DOHH2 (cell line): ENCODE measurements around the gene CRELD2.

Experiments
- H3F3A ChIP-seq: fragments of 200-600 bp; sonication (generic), shearing (Covaris generic); 2 replicates; pipeline ENCODE4 v1.6.0; 2016; ENCODE audit warnings: antibody characterized with exemption, mild to moderate bottlenecking; ENCODE audit not compliant: control insufficient read depth, insufficient read depth
- H3K27ac ChIP-seq: fragments of 200-600 bp; sonication (generic); 2 replicates; pipeline ENCODE4 v1.5.1; 2014; ENCODE audit warnings: low read depth, mild to moderate bottlenecking, low read length, moderate library complexity
- H3K27me3 ChIP-seq: fragments of 200-600 bp; sonication (generic); 2 replicates; pipeline ENCODE4 v1.6.1; 2014; ENCODE audit warnings: mild to moderate bottlenecking, low read length, mixed read lengths; ENCODE audit not compliant: control insufficient read depth
- H3K36me3 ChIP-seq: fragments of 200-600 bp; sonication (generic); 2 replicates; pipeline ENCODE4 v1.6.1; 2014; ENCODE audit warnings: mild to moderate bottlenecking, low read length, moderate library complexity, mixed read lengths; ENCODE audit not compliant: control insufficient read depth
- H3K4me1 ChIP-seq: fragments of 200-600 bp; sonication (generic); 2 replicates; pipeline ENCODE4 v1.6.1; 2014; ENCODE audit warnings: mild to moderate bottlenecking, low read length, mixed read lengths; ENCODE audit not compliant: control insufficient read depth
- H3K4me2 ChIP-seq: fragments of 200-600 bp; sonication (generic); 2 replicates; pipeline ENCODE4 v1.6.0; 2014; ENCODE audit warnings: mild to moderate bottlenecking, low read length, moderate library complexity
- H3K4me3 ChIP-seq: fragments of 200-600 bp; sonication (generic); 2 replicates; pipeline ENCODE4 v1.5.1; 2014; ENCODE audit warnings: mild to moderate bottlenecking, low read length, mixed read lengths
- H3K79me2 ChIP-seq: fragments of 200-600 bp; sonication (generic); 2 replicates; pipeline ENCODE4 v1.6.1; 2014; ENCODE audit warnings: mild to moderate bottlenecking, low read length, mixed read lengths; ENCODE audit not compliant: control insufficient read depth
- H3K9me2 ChIP-seq: fragments of 200-600 bp; sonication (generic); replicated peaks from 2 replicates; pipeline ENCODE4 v1.6.1; 2014; ENCODE audit warnings: mild to moderate bottlenecking, low read length, mixed read lengths; ENCODE audit not compliant: control insufficient read depth
- H3K9me3 ChIP-seq: fragments of 200-600 bp; sonication (generic); 2 replicates; pipeline ENCODE4 v1.6.1; 2014; ENCODE audit warnings: antibody characterized with exemption, low read length, mixed read lengths; ENCODE audit not compliant: control insufficient read depth, insufficient read depth
- H4K20me1 ChIP-seq: fragments of 200-600 bp; sonication (generic); 2 replicates; pipeline ENCODE4 v1.6.0; 2014; ENCODE audit warnings: low read depth, mild to moderate bottlenecking, antibody characterized with exemption, low read length, moderate library complexity; ENCODE audit not compliant: control insufficient read depth, insufficient read depth
- EZH2phosphoT487 ChIP-seq: fragments of 200-600 bp; sonication (generic); IDR thresholded peaks from 2 replicates; pipeline ENCODE4 v1.6.1; 2017; ENCODE audit warnings: borderline replicate concordance, mild to moderate bottlenecking, antibody characterized with exemption, low read length, moderate library complexity, mixed read lengths
- TF ChIP-seq, protein P1 (sequence below): fragments of 200-600 bp; sonication (generic); IDR thresholded peaks from one replicate; pipeline ENCODE4 v1.5.1; 2014; ENCODE audit warnings: antibody characterized with exemption, mild to moderate bottlenecking, low read depth, low read length; ENCODE audit not compliant: poor library complexity, severe bottlenecking

CRELD2 gene

DNA sequence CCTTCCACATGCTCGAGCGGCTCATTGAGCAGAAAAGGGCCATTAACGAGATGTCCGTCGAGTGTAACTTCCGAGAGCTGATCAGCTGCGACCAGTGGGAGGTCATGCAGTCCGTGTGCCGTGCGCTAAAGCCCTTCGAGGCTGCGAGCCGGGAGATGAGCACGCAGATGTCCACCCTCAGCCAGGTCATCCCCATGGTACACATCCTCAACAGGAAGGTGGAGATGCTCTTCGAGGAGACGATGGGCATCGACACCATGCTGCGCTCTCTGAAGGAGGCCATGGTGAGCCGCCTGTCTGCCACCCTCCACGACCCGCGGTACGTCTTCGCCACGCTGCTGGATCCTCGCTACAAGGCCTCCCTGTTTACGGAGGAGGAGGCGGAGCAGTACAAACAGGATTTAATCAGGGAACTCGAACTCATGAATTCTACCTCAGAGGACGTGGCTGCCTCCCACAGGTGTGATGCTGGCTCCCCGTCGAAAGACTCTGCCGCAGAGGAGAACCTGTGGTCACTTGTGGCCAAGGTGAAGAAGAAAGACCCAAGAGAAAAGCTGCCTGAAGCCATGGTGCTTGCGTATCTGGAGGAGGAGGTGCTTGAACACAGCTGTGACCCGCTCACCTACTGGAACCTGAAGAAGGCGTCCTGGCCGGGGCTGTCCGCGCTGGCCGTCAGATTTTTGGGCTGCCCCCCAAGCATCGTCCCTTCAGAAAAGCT is 31.9 kb upstream of the CRELD2 start:
- Histone ChIP-seq H3K36me3 (peaks cover 91% of the 10 kb centered on the region), H3K27me3 (no peaks in the 10 kb centered on the region), H4K20me1 (no peaks in the 10 kb centered on the region; the same call in 1 of the 2 replicates), H3K9me3 (no peaks in the 10 kb centered on the region), H3K4me2 (no peak overlapping the region), H3K4me1 (no peaks in the 10 kb centered on the region), H3F3A (no peaks in the 10 kb centered on the region), H3K27ac (no peak overlapping the region), H3K79me2 (peaks cover 78% of the 10 kb centered on the region), H3K4me3 (no peak overlapping the region), H3K9me2 (no peaks in the 10 kb centered on the region)
- TF ChIP-seq EZH2phosphoT487, result no peak
- TF ChIP-seq, protein P1, sequence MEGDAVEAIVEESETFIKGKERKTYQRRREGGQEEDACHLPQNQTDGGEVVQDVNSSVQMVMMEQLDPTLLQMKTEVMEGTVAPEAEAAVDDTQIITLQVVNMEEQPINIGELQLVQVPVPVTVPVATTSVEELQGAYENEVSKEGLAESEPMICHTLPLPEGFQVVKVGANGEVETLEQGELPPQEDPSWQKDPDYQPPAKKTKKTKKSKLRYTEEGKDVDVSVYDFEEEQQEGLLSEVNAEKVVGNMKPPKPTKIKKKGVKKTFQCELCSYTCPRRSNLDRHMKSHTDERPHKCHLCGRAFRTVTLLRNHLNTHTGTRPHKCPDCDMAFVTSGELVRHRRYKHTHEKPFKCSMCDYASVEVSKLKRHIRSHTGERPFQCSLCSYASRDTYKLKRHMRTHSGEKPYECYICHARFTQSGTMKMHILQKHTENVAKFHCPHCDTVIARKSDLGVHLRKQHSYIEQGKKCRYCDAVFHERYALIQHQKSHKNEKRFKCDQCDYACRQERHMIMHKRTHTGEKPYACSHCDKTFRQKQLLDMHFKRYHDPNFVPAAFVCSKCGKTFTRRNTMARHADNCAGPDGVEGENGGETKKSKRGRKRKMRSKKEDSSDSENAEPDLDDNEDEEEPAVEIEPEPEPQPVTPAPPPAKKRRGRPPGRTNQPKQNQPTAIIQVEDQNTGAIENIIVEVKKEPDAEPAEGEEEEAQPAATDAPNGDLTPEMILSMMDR, result no peak

- Histone ChIP-seq H3K4me1 (no peaks in the 10 kb centered on the region), H3K27me3 (no peaks in the 10 kb centered on the region), H3K79me2 (peaks cover 73% of the 10 kb centered on the region), H3K9me3 (no peaks in the 10 kb centered on the region), H3F3A (no peaks in the 10 kb centered on the region), H3K4me2 (no peak overlapping the region), H3K4me3 (no peak overlapping the region), H4K20me1 (no peaks in the 10 kb centered on the region; the same call in 1 of the 2 replicates), H3K36me3 (peaks cover 89% of the 10 kb centered on the region), H3K27ac (no peak overlapping the region), H3K9me2 (no peaks in the 10 kb centered on the region)
- TF ChIP-seq EZH2phosphoT487, result no peak
- TF ChIP-seq, protein P1, result no peak
Observed at GRCh38 chr22:49887064-49887451, 31.4 kb upstream of the CRELD2 start.

- Histone ChIP-seq H3K4me3 (no peak overlapping the region), H3K36me3 (peaks cover 86% of the 10 kb centered on the region), H3K9me2 (no peaks in the 10 kb centered on the region), H4K20me1 (no peaks in the 10 kb centered on the region; the same call in 1 of the 2 replicates), H3K27ac (no peak overlapping the region), H3K4me2 (no peak overlapping the region), H3K4me1 (no peaks in the 10 kb centered on the region), H3F3A (no peaks in the 10 kb centered on the region), H3K9me3 (no peaks in the 10 kb centered on the region), H3K27me3 (no peaks in the 10 kb centered on the region), H3K79me2 (peaks cover 66% of the 10 kb centered on the region)
- TF ChIP-seq, protein P1, result no peak
- no peak for TF ChIP-seq EZH2phosphoT487
Observed at GRCh38 chr22:49887702-49888101, 30.7 kb upstream of the CRELD2 start.
